ENCODE results near the gene DLGAP1. TPM values are rescaled to one million over a fixed set of nuclear protein-coding genes. Genes with fewer than 3 reads are reported as not detected.

DLGAP1 gene
- total and polyA plus RNA-seq, 10 of the 15 experiments (the other 5 are each of a cell fraction or from before 2014, with no cell fraction given) = 0.23 to 27.6 (median 1.9) TPM

- no peak for TF ChIP-seq MEF2A (IDR thresholded peaks at IDR 0.05; ENCODE audit: insufficient read depth, low read depth, low read length)
- no peak for TF ChIP-seq IRF3 (IDR thresholded peaks at IDR 0.05)
- TF ChIP-seq MEF2B (IDR thresholded peaks at IDR 0.05; ENCODE audit: partially characterized antibody, poor library complexity, severe bottlenecking) = no peak
- TF ChIP-seq EGR1 (IDR thresholded peaks at IDR 0.05; ENCODE audit: borderline replicate concordance in 1 of 2, low read depth in 2 of 2, low read length in 2 of 2) = no peak
- no peak for TF ChIP-seq PRDM15 (CRISPR knock-in tag; IDR thresholded peaks at IDR 0.05)
- TF ChIP-seq HCFC1 (IDR thresholded peaks at IDR 0.05; ENCODE audit: low read length) = no peak
- no peak for TF ChIP-seq POLR2AphosphoS2 (IDR thresholded peaks at IDR 0.05; ENCODE audit: low read depth, low read length)
- no peak for TF ChIP-seq E2F8 (IDR thresholded peaks at IDR 0.05; ENCODE audit: low read depth, partially characterized antibody)
- TF ChIP-seq ZBTB40 (IDR thresholded peaks at IDR 0.05; ENCODE audit: borderline replicate concordance) = no peak
- TF ChIP-seq MTA3 (IDR thresholded peaks at IDR 0.05; ENCODE audit: borderline replicate concordance, low read length) = 0 out of 2 replicates have a peak, but pooled peaks have one; percentile 12
- TF ChIP-seq POU2F2 (IDR thresholded peaks at IDR 0.05; ENCODE audit: borderline replicate concordance, low read depth, low read length) = 0 out of 3 replicates have a peak, but pooled peaks have one; percentile 18
- no peak for TF ChIP-seq LARP7 (IDR thresholded peaks at IDR 0.05)
- TF ChIP-seq DPF2 (IDR thresholded peaks at IDR 0.05) = no peak
- no peak for TF ChIP-seq ZNF217 (IDR thresholded peaks at IDR 0.05)
- no peak for TF ChIP-seq CEBPB (IDR thresholded peaks at IDR 0.05; ENCODE audit: borderline replicate concordance in 1 of 2, low read depth in 2 of 2, low read length in 2 of 2)
- no peak for TF ChIP-seq NR2C1 (IDR thresholded peaks at IDR 0.05)
These were observed 858.3 kb downstream of the DLGAP1 start (continued) for GRCh38 chr18:3596637-3597384.
